SKM-1 treated with dmso at 0.1 percent for 144 hours (cell line): ENCODE measurements around the gene CALHM5.
A peak's percentile ranks its signal among the peaks of the same experiment; 100 is the strongest.
"Not testable (repeated sequence)": the region's sequence is repeated elsewhere in the genome, so short reads cannot be mapped to it uniquely, and the experiment has no call there.

Experiments used
- DNase-seq: peaks from one replicate; lab custom pipeline; 2025; ENCODE audit not compliant: unreplicated experiment; lab: John Stamatoyannopoulos, UW

Gene CALHM5

GRCh38 chr6:116511424-116512110, at the start of gene CALHM5:
Gene CALHM5 (plus strand): TSS chr6:116511639. CDS start chr6:116511697, 58 bp downstream.
- no peak for DNase-seq

GRCh38 chr6:116461932-116462885, 49.2 kb upstream of the CALHM5 start:
- DNase-seq: no peak

- DNase-seq: no peak
Measured at GRCh38 chr6:116463301-116463700, 48.1 kb upstream of the CALHM5 start.

- DNase-seq: peak; percentile 78
Measured at GRCh38 chr6:116465246-116465645, 46.2 kb upstream of the CALHM5 start.

- no peak for DNase-seq
Measured at GRCh38 chr6:116467096-116467495, 44.3 kb upstream of the CALHM5 start.

GRCh38 chr6:116467514-116467913, 43.9 kb upstream of the CALHM5 start:
- no peak for DNase-seq

- DNase-seq: no peak
Measured at GRCh38 chr6:116468293-116468692, 43.1 kb upstream of the CALHM5 start.

- DNase-seq: peak; percentile 4
Measured at GRCh38 chr6:116471531-116471930, 39.9 kb upstream of the CALHM5 start.

GRCh38 chr6:116472706-116473105, 38.7 kb upstream of the CALHM5 start:
- no peak for DNase-seq

- peak; percentile 83 for DNase-seq
Measured at GRCh38 chr6:116475141-116475540, 36.3 kb upstream of the CALHM5 start.

- DNase-seq: peak; percentile 91
Measured at GRCh38 chr6:116476002-116476678, 35.3 kb upstream of the CALHM5 start.

GRCh38 chr6:116482780-116483179, 28.7 kb upstream of the CALHM5 start:
- no peak for DNase-seq

- no peak for DNase-seq
Measured at GRCh38 chr6:116483616-116484015, 27.8 kb upstream of the CALHM5 start.

- no peak for DNase-seq
Measured at GRCh38 chr6:116485559-116486184, 25.8 kb upstream of the CALHM5 start.

- DNase-seq: no peak
Measured at GRCh38 chr6:116491610-116492330, 19.7 kb upstream of the CALHM5 start.

- peak; percentile 84 for DNase-seq
Measured at GRCh38 chr6:116492331-116493067, 18.9 kb upstream of the CALHM5 start.

GRCh38 chr6:116495161-116495560, 16.3 kb upstream of the CALHM5 start:
- not testable (repeated sequence) for DNase-seq

GRCh38 chr6:116497113-116497676, 14.2 kb upstream of the CALHM5 start:
- DNase-seq: no peak

- DNase-seq: no peak
Measured at GRCh38 chr6:116500969-116501433, 10.4 kb upstream of the CALHM5 start.
